Suprapubic skin (tissue), 3 donors: ENCODE measurements around the gene CLIC4.

Experiments used
- CTCF ChIP-seq, 2 donors: fragments of 200-600 bp in 1 of 2; fragments of 450-650 bp in 1 of 2; sonication (generic) in 1 of 2; IDR thresholded peaks; one replicate each; pipeline ENCODE4 v1.5.1; 2016 to 2019; ENCODE audit warnings: antibody characterized with exemption in 2 of 2, mild to moderate bottlenecking in 1 of 2, moderate library complexity in 1 of 2
- POLR2A ChIP-seq, 2 donors: fragments of 450-650 bp; IDR thresholded peaks; one replicate each; pipeline ENCODE4 v1.6.1; 2017; ENCODE audit warnings: antibody characterized with exemption in 2 of 2, mild to moderate bottlenecking in 2 of 2, moderate library complexity in 2 of 2

- TF ChIP-seq POLR2A (IDR thresholded peaks at IDR 0.05): no peak
- TF ChIP-seq CTCF (IDR thresholded peaks at IDR 0.05): no peak
These were observed 24.7 kb downstream of the CLIC4 start for GRCh38 chr1:24769656-24770651.
